Measurements from ENCODE around the gene C16orf90. TPM values are rescaled to one million over a fixed set of nuclear protein-coding genes. Genes with fewer than 3 reads are reported as not detected.
A peak's percentile ranks its signal among the peaks of the same experiment; 100 is the strongest.
"Not testable (repeated sequence)": the region's sequence is repeated elsewhere in the genome, so short reads cannot be mapped to it uniquely, and the experiment has no call there.

Gene C16orf90
- total and polyA plus RNA-seq, 7 experiments from 2014 or later, result not detected

GRCh38 chr16:3501412-3501761 is 6.1 kb upstream of the C16orf90 start:
- intact Hi-C loops (cut with micrococcal nuclease), result loop anchor here (2.0 to 10.0 kb wide), 8 partner anchors 237 to 1887 kb away; partner anchors contain the start of genes ZNF213 (in 2 of the 2), CRAMP1 (in 1 of the 2), HCFC1R1 (in 1 of the 2) and IFT140 (in 1 of the 2)
- peaks cover 31 to 69% (median 59%) of the 10 kb centered on the region in 7 donors for H3K4me1 Mint-ChIP-seq

GRCh38 chr16:3498988-3499387 is 3.7 kb upstream of the C16orf90 start:
- no peaks in the 10 kb centered on the region for H3K27me3 Mint-ChIP-seq
- H3K9me3 Mint-ChIP-seq, result peaks cover 0 to 7% (median 0%) of the 10 kb centered on the region in 11 donors
- CTCF ChIA-PET, result interaction anchor here (0.7 to 1.0 kb wide), 2 partner anchors 42 to 291 kb away, joined by 3 read pairs; no protein-coding TSS in a partner anchor
- H3K4me3 Mint-ChIP-seq, result peak overlapping the region in 4 of 10 donors; percentile 17 to 51 (median 26)
- H3K4me3 ChIP-seq (ENCODE audit: low read length), result no peak overlapping the region
- POLR2A ChIA-PET, result interaction anchor here (0.7 to 1.5 kb wide), 5 partner anchors 15 to 556 kb away, joined by 3 to 5 read pairs (median 4); partner anchors contain the start of gene ZNF263
- no peaks in the 10 kb centered on the region for H3K9me3 ChIP-seq (ENCODE audit: control insufficient read depth in 2 of 3, low read length in 3 of 3)
- H3K27me3 ChIP-seq (ENCODE audit: control insufficient read depth in 2 of 2, insufficient read depth in 2 of 2, low read length in 2 of 2), result no peaks in the 10 kb centered on the region
- H3K4me1 ChIP-seq (ENCODE audit: control insufficient read depth in 2 of 2, insufficient read depth in 2 of 2, low read length in 2 of 2), result peaks cover 22 to 40% of the 10 kb centered on the region in 2 donors
- peaks cover 25 to 47% (median 38%) of the 10 kb centered on the region in 7 donors for H3K4me1 Mint-ChIP-seq
- no peaks in the 10 kb centered on the region for H3K36me3 ChIP-seq (ENCODE audit: control insufficient read depth in 2 of 3, insufficient read depth in 3 of 3, low read length in 3 of 3)
- ATAC-seq (no peak), DNase-seq (no peak)
- H3K36me3 Mint-ChIP-seq, result peaks cover 0 to 9% (median 0%) of the 10 kb centered on the region in 5 donors
- peak overlapping the region in 7 of 9 donors; percentile 17 to 95 (median 72) for H3K27ac Mint-ChIP-seq
- intact Hi-C loops (cut with micrococcal nuclease), result no loop called here
- H3K27ac ChIP-seq (ENCODE audit: low read depth, low read length), result no peak overlapping the region

More at GRCh38 chr16:3501412-3501761, 6.1 kb upstream of the C16orf90 start:
- not testable (repeated sequence) for ATAC-seq; H3K36me3 ChIP-seq (ENCODE audit: control insufficient read depth in 2 of 3, insufficient read depth in 3 of 3, low read length in 3 of 3); DNase-seq; H3K27me3 ChIP-seq (ENCODE audit: control insufficient read depth in 2 of 2, insufficient read depth in 2 of 2, low read length in 2 of 2); H3K27me3 Mint-ChIP-seq; H3K9me3 Mint-ChIP-seq; H3K9me3 ChIP-seq (ENCODE audit: control insufficient read depth in 2 of 3, low read length in 3 of 3)
- Histone ChIP-seq H3K27ac (ENCODE audit: low read depth, low read length) (peak overlapping the region; percentile 92), H3K4me3 (ENCODE audit: low read length) (peak overlapping the region; percentile 76), H3K4me1 (ENCODE audit: control insufficient read depth in 2 of 2, insufficient read depth in 2 of 2, low read length in 2 of 2) (peaks cover 32 to 46% of the 10 kb centered on the region in 2 donors)
- Mint-ChIP-seq H3K36me3 (peaks cover 5 to 24% (median 15%) of the 10 kb centered on the region in 5 donors), H3K4me3 (peak overlapping the region; percentile 85 to 96 (median 90)), H3K27ac (peak overlapping the region; percentile 90 to 98 (median 95))
- CTCF ChIA-PET, result interaction anchor here (1.1 kb wide), 1 partner anchor 318 kb away, joined by 5 read pairs; no protein-coding TSS in a partner anchor
- POLR2A ChIA-PET, result interaction anchor here (0.8 to 1.9 kb wide), 9 partner anchors 8 to 286 kb away, joined by 3 to 12 read pairs (median 4); partner anchors contain the start of genes TIGD7, ZNF174, ZNF75A and ZSCAN32

DNA sequence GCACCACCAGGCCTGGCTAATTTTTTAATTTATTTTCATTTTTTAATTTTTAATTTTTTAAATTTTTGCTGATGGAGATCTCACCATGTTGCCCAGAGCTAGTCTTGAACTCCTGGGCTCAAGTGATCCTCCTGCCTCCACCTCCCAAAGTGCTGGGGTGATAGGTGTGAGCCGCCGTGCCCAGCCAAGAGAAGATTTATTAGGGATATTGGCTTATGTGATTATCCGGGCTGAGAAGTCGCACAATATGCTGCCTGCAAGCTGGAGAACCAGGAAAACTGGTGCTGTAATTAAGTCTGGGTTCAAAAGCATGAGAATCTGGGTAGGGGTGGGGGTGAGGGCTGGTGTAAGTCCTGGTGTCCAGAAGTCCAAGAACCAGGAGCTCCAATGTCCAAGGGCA is 2.5 kb upstream of the C16orf90 start:
- ChIA-PET POLR2A (interaction anchor here (0.7 kb wide), 2 partner anchors 31 to 186 kb away, joined by 3 read pairs; no protein-coding TSS in a partner anchor), CTCF (no interaction called here)
- Mint-ChIP-seq H3K27ac (peak overlapping the region in 5 of 9 donors; percentile 13 to 57 (median 51)), H3K4me3 (no peak overlapping the region), H3K27me3 (no peaks in the 10 kb centered on the region), H3K4me1 (peaks cover 22 to 36% (median 29%) of the 10 kb centered on the region in 7 donors), H3K36me3 (peaks cover 0 to 8% (median 0%) of the 10 kb centered on the region in 5 donors), H3K9me3 (peaks cover 0 to 7% (median 0%) of the 10 kb centered on the region in 11 donors)
- Histone ChIP-seq H3K27ac (ENCODE audit: low read depth, low read length) (no peak overlapping the region), H3K9me3 (ENCODE audit: control insufficient read depth in 2 of 3, low read length in 3 of 3) (no peaks in the 10 kb centered on the region), H3K36me3 (ENCODE audit: control insufficient read depth in 2 of 3, insufficient read depth in 3 of 3, low read length in 3 of 3) (no peaks in the 10 kb centered on the region), H3K4me1 (ENCODE audit: control insufficient read depth in 2 of 2, insufficient read depth in 2 of 2, low read length in 2 of 2) (peaks cover 18 to 31% of the 10 kb centered on the region in 2 donors), H3K27me3 (ENCODE audit: control insufficient read depth in 2 of 2, insufficient read depth in 2 of 2, low read length in 2 of 2) (no peaks in the 10 kb centered on the region), H3K4me3 (ENCODE audit: low read length) (no peak overlapping the region)
- no peak for DNase-seq
- intact Hi-C loops (cut with micrococcal nuclease), result no loop called here
- no peak for ATAC-seq

DNA sequence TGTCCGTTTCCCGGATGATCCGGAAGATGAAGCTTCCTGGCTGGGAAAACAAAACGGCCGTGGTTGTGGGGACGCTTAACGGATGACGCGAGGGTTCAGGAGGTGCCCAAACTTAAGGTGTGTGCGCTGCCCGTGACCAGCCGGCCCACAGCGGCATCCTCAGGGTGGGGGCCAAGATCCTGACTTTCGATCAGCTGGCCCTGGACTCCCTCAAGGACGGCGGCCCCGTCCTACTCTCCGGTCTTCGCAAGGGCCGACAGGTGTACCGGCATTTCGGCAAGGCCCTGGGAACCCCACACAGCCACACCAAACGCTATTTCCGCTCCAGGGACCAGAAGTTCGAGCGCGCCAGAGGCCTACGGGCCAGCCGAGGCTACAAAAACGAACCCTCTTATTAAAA is 1.1 kb upstream of the C16orf90 start:
- POLR2A ChIA-PET, result no interaction called here

GRCh38 chr16:3494386-3494973 is 809 bp downstream of the C16orf90 start:
- H3K9me3 Mint-ChIP-seq, result peaks cover 0 to 6% (median 0%) of the 10 kb centered on the region in 11 donors
- no peak for DNase-seq
- CTCF ChIA-PET, result no interaction called here
- H3K4me3 Mint-ChIP-seq, result no peak overlapping the region
- H3K27ac Mint-ChIP-seq, result no peak overlapping the region
- no peak for ATAC-seq
- Histone ChIP-seq H3K27me3 (ENCODE audit: control insufficient read depth in 2 of 2, insufficient read depth in 2 of 2, low read length in 2 of 2) (no peaks in the 10 kb centered on the region), H3K4me1 (ENCODE audit: control insufficient read depth in 2 of 2, insufficient read depth in 2 of 2, low read length in 2 of 2) (peaks cover under 1 to 2% of the 10 kb centered on the region in 2 donors), H3K4me3 (ENCODE audit: low read length) (no peak overlapping the region), H3K9me3 (ENCODE audit: control insufficient read depth in 2 of 3, low read length in 3 of 3) (no peaks in the 10 kb centered on the region), H3K27ac (ENCODE audit: low read depth, low read length) (no peak overlapping the region), H3K36me3 (ENCODE audit: control insufficient read depth in 2 of 3, insufficient read depth in 3 of 3, low read length in 3 of 3) (no peaks in the 10 kb centered on the region)
- intact Hi-C loops (cut with micrococcal nuclease), result no loop called here
- H3K36me3 Mint-ChIP-seq, result no peaks in the 10 kb centered on the region
- peaks cover under 1 to 15% (median 7%) of the 10 kb centered on the region in 7 donors for H3K4me1 Mint-ChIP-seq
- POLR2A ChIA-PET, result no interaction called here
- H3K27me3 Mint-ChIP-seq, result no peaks in the 10 kb centered on the region

More for the DNA sequence above, 1.1 kb upstream of the C16orf90 start:
- Histone ChIP-seq H3K9me3 (ENCODE audit: control insufficient read depth in 2 of 3, low read length in 3 of 3) (no peaks in the 10 kb centered on the region), H3K27ac (ENCODE audit: low read depth, low read length) (no peak overlapping the region), H3K4me3 (ENCODE audit: low read length) (no peak overlapping the region), H3K36me3 (ENCODE audit: control insufficient read depth in 2 of 3, insufficient read depth in 3 of 3, low read length in 3 of 3) (no peaks in the 10 kb centered on the region), H3K4me1 (ENCODE audit: control insufficient read depth in 2 of 2, insufficient read depth in 2 of 2, low read length in 2 of 2) (peaks cover 4 to 18% of the 10 kb centered on the region in 2 donors), H3K27me3 (ENCODE audit: control insufficient read depth in 2 of 2, insufficient read depth in 2 of 2, low read length in 2 of 2) (no peaks in the 10 kb centered on the region)
- CTCF ChIA-PET, result no interaction called here
- DNase-seq, result no peak
- intact Hi-C loops (cut with micrococcal nuclease), result no loop called here
- Mint-ChIP-seq H3K27me3 (no peaks in the 10 kb centered on the region), H3K4me1 (peaks cover 13 to 28% (median 16%) of the 10 kb centered on the region in 7 donors), H3K4me3 (no peak overlapping the region), H3K27ac (peak overlapping the region in 1 of 9 donors; percentile 41), H3K36me3 (peaks cover 0 to 2% (median 0%) of the 10 kb centered on the region in 5 donors), H3K9me3 (peaks cover 0 to 7% (median 0%) of the 10 kb centered on the region in 11 donors)
- ATAC-seq, result no peak

GRCh38 chr16:3492356-3492755 is 2.9 kb downstream of the C16orf90 start:
- Histone ChIP-seq H3K9me3 (ENCODE audit: control insufficient read depth in 2 of 3, low read length in 3 of 3) (no peaks in the 10 kb centered on the region), H3K27ac (ENCODE audit: low read depth, low read length) (no peak overlapping the region), H3K4me1 (ENCODE audit: control insufficient read depth in 2 of 2, insufficient read depth in 2 of 2, low read length in 2 of 2) (no peaks in the 10 kb centered on the region), H3K27me3 (ENCODE audit: control insufficient read depth in 2 of 2, insufficient read depth in 2 of 2, low read length in 2 of 2) (no peaks in the 10 kb centered on the region), H3K4me3 (ENCODE audit: low read length) (no peak overlapping the region), H3K36me3 (ENCODE audit: control insufficient read depth in 2 of 3, insufficient read depth in 3 of 3, low read length in 3 of 3) (peaks cover 0 to 5% (median 0%) of the 10 kb centered on the region in 3 experiments)
- intact Hi-C loops (cut with micrococcal nuclease), result no loop called here
- Mint-ChIP-seq H3K9me3 (no peaks in the 10 kb centered on the region), H3K4me1 (peaks cover 0 to 9% (median 5%) of the 10 kb centered on the region in 7 donors), H3K27ac (no peak overlapping the region), H3K4me3 (no peak overlapping the region), H3K36me3 (no peaks in the 10 kb centered on the region), H3K27me3 (no peaks in the 10 kb centered on the region)
- ATAC-seq (no peak), DNase-seq (no peak)
- ChIA-PET POLR2A (no interaction called here), CTCF (no interaction called here)

All from naive thymus-derived CD4-positive, alpha-beta T cell (primary cell).